Endothelial cell of umbilical vein (primary cell): ENCODE data around the gene SCIN.

Source experiments
- CTCF ChIP-seq, 2 donors: IDR thresholded peaks; 1 replicate in 1 of 2; 2 replicates in 1 of 2; pipeline ENCODE4 v1.5.1; 2011; ENCODE audit warnings: low read length in 2 of 2, mild to moderate bottlenecking in 2 of 2, moderate library complexity in 2 of 2, control low read depth in 1 of 2, inconsistent platforms in 1 of 2, low read depth in 1 of 2; ENCODE audit not compliant: insufficient read depth in 1 of 2; ENCODE audit errors: extremely low read depth in 1 of 2
- EZH2 ChIP-seq: IDR thresholded peaks from 2 replicates; pipeline ENCODE4 v1.6.1; 2012; ENCODE audit warnings: borderline replicate concordance, low read depth, mild to moderate bottlenecking, moderate library complexity, low read length, inconsistent platforms; ENCODE audit not compliant: severe bottlenecking
- MAX ChIP-seq: IDR thresholded peaks from 2 replicates; pipeline ENCODE4 v1.6.1; 2011; ENCODE audit not compliant: insufficient read depth, insufficient read length
- POLR2A ChIP-seq: IDR thresholded peaks from 2 replicates; pipeline ENCODE4 v1.6.1; 2012; ENCODE audit warnings: low read depth, mild to moderate bottlenecking, control low read depth, low read length

DNA sequence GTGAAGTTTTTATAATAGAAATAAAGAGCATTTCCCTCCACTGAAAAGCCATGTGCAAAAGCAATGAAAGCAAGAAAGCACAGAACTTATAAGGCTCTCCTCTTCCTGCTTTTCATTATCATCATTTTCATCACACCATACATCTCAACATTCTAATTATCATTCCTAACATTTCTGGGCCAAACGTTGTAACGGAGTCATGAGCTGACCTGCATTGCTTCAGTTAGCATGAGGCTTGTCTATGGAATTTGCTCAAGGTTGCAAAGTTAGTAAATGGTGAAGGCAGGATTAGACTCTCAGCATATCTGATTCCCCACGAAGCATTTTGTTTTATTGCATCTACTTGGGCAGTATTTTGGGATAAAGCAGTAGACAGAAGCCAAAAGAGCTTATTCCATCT is 11.4 kb downstream of the SCIN start:
- no peak for TF ChIP-seq CTCF (IDR thresholded peaks at IDR 0.05; ENCODE audit: extremely low read depth in 1 of 2, insufficient read depth in 1 of 2, low read depth in 1 of 2, low read length in 2 of 2)
- TF ChIP-seq EZH2, result no peak
- no peak for TF ChIP-seq POLR2A
- TF ChIP-seq MAX, result no peak
